Occipital lobe (tissue), 2 donors: ENCODE measurements around the gene SPINDOC. TPM values are rescaled to one million over a fixed set of nuclear protein-coding genes. Genes with fewer than 3 reads are reported as not detected.
A peak's percentile ranks its signal among the peaks of the same experiment; 100 is the strongest.
"Not testable (repeated sequence)": the region's sequence is repeated elsewhere in the genome, so short reads cannot be mapped to it uniquely, and the experiment has no call there.

ENCODE experiments used
- DNase-seq: peaks from one replicate; lab custom pipeline; 2025; lab: John Stamatoyannopoulos, UW
- total RNA-seq: library from RNA; depleted of rRNA; stranded (reverse); fragments of >200 nt; gene quantifications from one replicate; pipeline ENCODE4 v1.2.3, GENCODE V29; 2014

The SPINDOC gene, protein sequence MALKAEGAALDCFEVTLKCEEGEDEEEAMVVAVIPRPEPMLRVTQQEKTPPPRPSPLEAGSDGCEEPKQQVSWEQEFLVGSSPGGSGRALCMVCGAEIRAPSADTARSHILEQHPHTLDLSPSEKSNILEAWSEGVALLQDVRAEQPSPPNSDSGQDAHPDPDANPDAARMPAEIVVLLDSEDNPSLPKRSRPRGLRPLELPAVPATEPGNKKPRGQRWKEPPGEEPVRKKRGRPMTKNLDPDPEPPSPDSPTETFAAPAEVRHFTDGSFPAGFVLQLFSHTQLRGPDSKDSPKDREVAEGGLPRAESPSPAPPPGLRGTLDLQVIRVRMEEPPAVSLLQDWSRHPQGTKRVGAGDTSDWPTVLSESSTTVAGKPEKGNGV
- 12.2 TPM for total RNA-seq

DNA sequence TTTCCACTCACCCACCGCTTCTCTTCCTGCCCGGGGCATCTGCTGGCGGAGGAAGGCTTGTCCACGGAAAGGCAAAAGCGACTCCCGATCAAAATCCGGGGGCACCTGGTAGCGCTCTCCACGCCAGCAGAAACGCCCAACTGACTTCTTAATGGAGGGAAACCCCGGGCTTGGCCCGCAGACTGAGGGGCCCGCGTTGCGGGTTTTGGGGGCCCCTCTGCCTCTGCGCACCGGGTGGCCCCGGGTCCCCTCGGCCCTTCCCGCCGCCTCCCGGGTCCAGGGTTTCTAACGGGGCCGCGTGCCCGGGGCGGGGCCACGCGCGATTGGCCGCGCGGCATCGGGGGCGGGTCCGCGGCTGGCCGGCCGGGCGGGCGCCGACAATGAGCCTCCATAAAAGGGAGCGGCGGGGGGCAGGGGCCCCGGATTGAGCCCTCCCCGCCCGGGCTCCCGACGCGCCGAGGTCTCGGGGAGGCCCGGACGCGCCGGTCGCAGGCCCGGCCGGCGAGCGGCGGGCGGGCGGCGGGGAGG lies at the start of gene SPINDOC:
TSS of gene SPINDOC (plus strand) at position 422 of the 528 bp plus-strand sequence. CDS start 231 bp downstream, outside the sequence.
- DNase-seq, result peak; percentile 72

GRCh38 chr11:63763496-63764339 lies 49.5 kb upstream of the SPINDOC start:
- no peak for DNase-seq

GRCh38 chr11:63764340-63764678 lies 48.9 kb upstream of the SPINDOC start:
- no peak for DNase-seq

- no peak for DNase-seq
Measured at GRCh38 chr11:63764679-63765647, 48.3 kb upstream of the SPINDOC start.

DNA sequence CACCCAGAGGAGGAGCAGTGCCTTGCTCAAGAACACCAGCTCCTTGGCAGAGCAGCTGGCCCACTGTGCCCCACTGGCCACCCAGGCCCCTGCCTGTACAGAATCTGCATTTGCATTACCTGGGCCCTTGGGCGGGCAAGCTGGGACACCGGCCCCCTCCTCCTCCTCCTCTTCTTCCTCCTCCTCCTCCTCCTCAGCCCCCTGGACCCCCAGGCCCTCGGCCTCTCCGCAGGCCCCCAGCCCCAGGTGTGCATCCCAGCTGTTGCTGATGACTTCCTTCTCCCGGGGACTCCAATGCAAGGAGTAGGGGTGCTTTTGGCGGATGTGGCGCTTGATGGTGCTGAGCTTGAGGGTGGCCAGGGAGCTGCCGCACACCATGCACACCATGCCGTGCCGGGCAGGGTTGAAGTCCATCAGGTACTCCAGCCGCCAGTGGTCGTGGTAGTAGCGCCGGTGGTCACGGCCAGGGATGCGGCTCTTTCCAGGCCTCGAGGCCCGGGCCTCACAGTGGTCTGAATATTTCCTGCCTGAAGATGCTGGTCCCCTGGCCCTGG lies 47.5 kb upstream of the SPINDOC start:
- no peak for DNase-seq

DNA sequence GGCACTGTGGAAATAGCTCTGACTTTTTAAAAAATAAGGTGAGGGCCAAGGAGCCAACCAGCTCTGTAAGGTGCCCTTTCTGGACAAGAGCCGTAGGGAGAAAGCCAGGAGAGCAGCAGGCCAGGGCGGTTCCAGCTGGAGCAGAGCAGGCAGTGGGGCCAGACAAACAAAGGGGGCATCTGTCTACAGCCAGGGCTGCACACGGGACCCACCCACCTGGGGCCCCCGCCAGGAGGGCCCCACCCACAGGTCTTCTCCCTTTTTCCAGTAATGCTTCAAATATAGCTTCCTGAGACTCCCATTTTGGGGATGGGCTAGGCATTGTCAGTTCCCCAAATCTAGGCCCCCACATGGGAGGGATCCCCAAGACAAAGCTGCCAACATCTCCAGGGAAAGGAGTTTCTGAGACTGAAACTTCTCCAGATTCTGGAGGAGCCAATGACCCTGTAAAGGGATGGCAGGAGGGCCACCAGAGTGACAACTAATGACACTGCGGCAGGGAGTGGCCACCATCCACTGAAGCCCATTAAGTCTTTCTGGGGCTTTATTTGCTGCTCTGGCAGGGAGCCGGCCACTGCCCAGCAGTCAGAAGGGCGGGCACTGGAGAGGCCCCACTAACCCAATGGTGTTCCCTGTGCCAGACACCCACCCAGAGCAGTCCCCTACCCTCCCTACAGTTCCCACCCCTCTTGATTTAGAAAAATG lies 46.6 kb upstream of the SPINDOC start:
- no peak for DNase-seq

- DNase-seq, result no peak
Measured at GRCh38 chr11:63767267-63767564, 46.0 kb upstream of the SPINDOC start.

- DNase-seq, result peak; percentile 65
Measured at GRCh38 chr11:63767565-63768236, 45.6 kb upstream of the SPINDOC start.

- no peak for DNase-seq
Measured at GRCh38 chr11:63768237-63769041, 44.8 kb upstream of the SPINDOC start, which contains the start of gene ZFTA. ZFTA (minus strand) TSS chr11:63768775; CDS start chr11:63768622, 153 bp downstream.

- no peak for DNase-seq
Measured at GRCh38 chr11:63769042-63769713, 44.1 kb upstream of the SPINDOC start.

- DNase-seq, result no peak
Measured at GRCh38 chr11:63769714-63770455, 43.4 kb upstream of the SPINDOC start.

- DNase-seq, result no peak
Measured at GRCh38 chr11:63770763-63771162, 42.5 kb upstream of the SPINDOC start.

DNA sequence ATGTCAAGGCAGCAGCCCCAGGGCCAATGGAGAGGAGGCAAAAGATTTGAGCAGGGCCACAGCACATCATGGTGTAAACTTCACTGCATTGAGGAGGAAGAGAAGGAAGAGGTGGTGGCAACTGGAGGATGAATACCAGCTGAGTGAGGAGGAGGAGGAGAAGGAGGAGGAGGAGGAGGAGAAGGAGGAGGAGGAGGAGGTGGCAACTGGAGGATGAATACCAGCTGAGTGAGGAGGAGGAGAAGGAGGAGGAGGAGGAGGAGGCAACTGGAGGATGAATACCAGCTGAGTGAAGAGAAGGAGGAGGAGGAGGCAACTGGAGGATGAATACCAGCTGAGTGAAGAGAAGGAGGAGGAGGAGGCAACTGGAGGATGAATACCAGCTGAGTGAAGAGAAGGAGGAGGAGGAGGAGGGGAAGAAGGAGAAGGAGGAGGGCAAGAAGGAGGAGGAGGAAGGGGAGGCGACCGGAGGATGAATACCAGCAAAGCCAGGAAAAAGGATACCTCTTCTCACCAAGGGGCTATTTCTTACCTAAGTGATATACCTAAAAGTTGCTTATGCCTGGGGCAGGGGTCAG lies 41.4 kb upstream of the SPINDOC start:
- not testable (repeated sequence) for DNase-seq

DNA sequence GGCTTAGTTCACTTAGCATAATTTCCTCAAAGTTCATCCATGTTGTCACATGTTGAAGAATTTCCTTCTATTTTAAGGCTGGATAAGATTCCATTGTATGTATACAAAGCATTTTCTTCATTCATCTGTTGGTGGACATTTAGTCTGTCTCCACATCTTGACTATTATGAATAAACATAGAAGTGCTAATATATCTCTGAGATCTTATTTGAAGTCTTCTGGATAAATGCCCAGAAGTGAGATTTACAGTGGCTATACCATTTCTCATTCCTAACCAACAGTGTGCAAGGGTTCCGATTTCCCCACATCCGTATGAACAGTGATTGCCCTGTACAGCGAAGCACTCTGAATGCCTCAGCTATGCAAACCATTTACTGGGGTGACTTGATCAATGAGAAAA lies 38.1 kb upstream of the SPINDOC start:
- DNase-seq, result no peak

GRCh38 chr11:63779039-63779438 lies 34.2 kb upstream of the SPINDOC start:
- DNase-seq, result no peak

- DNase-seq, result no peak
Measured at GRCh38 chr11:63782749-63783148, 30.5 kb upstream of the SPINDOC start.

GRCh38 chr11:63783925-63784592 lies 29.2 kb upstream of the SPINDOC start:
- DNase-seq, result no peak
